ENCODE measurements around the gene PPP2R5C. TPM values are rescaled to one million over a fixed set of nuclear protein-coding genes. Genes with fewer than 3 reads are reported as not detected.

The PPP2R5C gene
- total RNA-seq, 1 experiment from 2014 or later: 80.3 TPM

DNA sequence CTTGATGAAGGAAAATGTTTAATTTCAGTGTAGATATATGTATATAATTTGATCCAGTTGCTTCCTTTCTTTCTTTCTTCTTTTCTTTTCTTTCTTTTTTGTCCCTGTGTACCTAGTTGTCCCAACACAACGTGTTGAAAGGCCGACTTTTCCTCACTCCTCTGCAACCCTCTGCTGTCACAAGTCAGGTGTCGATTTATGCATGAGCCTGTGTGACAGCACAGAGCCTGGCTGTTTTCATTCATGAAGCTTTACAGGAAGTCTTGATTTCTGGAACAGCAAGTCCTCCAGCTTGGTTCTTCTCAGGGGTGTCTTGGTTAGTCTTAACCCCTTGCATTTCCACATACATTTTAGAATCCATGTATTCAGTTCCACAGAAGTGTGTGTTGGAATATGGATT is 88.1 kb downstream of the PPP2R5C start:
- POLR2A ChIA-PET: no interaction called here
- intact Hi-C loops (cut with micrococcal nuclease; ENCODE audit: unreplicated experiment): no loop called here
- no peaks in the 10 kb centered on the region for H3K9me3 ChIP-seq (ENCODE audit: control insufficient read depth, insufficient read depth, low read depth, low read length)
- DNase-seq (ENCODE audit: low read depth, low spot score) (no peak), ATAC-seq (no peak)
- no TSS peak for BruUV-seq (replicated peaks)
- TF ChIP-seq POLR2AphosphoS5 (IDR thresholded peaks at IDR 0.05; ENCODE audit: low read depth, low read length) (no peak), SIN3A (IDR thresholded peaks at IDR 0.05; ENCODE audit: borderline replicate concordance, insufficient read depth, low read depth, low read length) (no peak), TCF7L2 (IDR thresholded peaks at IDR 0.05; ENCODE audit: low read depth, low read length) (no peak)
- TF ChIP-seq, protein P1, sequence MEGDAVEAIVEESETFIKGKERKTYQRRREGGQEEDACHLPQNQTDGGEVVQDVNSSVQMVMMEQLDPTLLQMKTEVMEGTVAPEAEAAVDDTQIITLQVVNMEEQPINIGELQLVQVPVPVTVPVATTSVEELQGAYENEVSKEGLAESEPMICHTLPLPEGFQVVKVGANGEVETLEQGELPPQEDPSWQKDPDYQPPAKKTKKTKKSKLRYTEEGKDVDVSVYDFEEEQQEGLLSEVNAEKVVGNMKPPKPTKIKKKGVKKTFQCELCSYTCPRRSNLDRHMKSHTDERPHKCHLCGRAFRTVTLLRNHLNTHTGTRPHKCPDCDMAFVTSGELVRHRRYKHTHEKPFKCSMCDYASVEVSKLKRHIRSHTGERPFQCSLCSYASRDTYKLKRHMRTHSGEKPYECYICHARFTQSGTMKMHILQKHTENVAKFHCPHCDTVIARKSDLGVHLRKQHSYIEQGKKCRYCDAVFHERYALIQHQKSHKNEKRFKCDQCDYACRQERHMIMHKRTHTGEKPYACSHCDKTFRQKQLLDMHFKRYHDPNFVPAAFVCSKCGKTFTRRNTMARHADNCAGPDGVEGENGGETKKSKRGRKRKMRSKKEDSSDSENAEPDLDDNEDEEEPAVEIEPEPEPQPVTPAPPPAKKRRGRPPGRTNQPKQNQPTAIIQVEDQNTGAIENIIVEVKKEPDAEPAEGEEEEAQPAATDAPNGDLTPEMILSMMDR (IDR thresholded peaks at IDR 0.05): no peak
- TF ChIP-seq, protein P2, sequence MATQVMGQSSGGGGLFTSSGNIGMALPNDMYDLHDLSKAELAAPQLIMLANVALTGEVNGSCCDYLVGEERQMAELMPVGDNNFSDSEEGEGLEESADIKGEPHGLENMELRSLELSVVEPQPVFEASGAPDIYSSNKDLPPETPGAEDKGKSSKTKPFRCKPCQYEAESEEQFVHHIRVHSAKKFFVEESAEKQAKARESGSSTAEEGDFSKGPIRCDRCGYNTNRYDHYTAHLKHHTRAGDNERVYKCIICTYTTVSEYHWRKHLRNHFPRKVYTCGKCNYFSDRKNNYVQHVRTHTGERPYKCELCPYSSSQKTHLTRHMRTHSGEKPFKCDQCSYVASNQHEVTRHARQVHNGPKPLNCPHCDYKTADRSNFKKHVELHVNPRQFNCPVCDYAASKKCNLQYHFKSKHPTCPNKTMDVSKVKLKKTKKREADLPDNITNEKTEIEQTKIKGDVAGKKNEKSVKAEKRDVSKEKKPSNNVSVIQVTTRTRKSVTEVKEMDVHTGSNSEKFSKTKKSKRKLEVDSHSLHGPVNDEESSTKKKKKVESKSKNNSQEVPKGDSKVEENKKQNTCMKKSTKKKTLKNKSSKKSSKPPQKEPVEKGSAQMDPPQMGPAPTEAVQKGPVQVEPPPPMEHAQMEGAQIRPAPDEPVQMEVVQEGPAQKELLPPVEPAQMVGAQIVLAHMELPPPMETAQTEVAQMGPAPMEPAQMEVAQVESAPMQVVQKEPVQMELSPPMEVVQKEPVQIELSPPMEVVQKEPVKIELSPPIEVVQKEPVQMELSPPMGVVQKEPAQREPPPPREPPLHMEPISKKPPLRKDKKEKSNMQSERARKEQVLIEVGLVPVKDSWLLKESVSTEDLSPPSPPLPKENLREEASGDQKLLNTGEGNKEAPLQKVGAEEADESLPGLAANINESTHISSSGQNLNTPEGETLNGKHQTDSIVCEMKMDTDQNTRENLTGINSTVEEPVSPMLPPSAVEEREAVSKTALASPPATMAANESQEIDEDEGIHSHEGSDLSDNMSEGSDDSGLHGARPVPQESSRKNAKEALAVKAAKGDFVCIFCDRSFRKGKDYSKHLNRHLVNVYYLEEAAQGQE (IDR thresholded peaks at IDR 0.05; ENCODE audit: insufficient read depth in 1 of 2, low read depth in 2 of 2, low read length in 1 of 2): no peak
- H3K36me3 ChIP-seq (ENCODE audit: control insufficient read depth, insufficient read depth, low read length): no peaks in the 10 kb centered on the region
- H3K4me3 ChIP-seq (ENCODE audit: low read depth in 2 of 2, low read length in 2 of 2): no peak overlapping the region
- no peaks in the 10 kb centered on the region for H3K27me3 ChIP-seq (ENCODE audit: control insufficient read depth, insufficient read depth, low read length)
- CTCF ChIA-PET: no interaction called here
- no peak overlapping the region for H3K27ac ChIP-seq (ENCODE audit: low read length)
- no peaks in the 10 kb centered on the region; the same call in 1 of the 2 replicates for H3K4me1 ChIP-seq (ENCODE audit: control insufficient read depth, insufficient read depth, low read length)
- in situ Hi-C loops (cut with HindIII; ENCODE audit: low pct_unique_long_range_greater_than_20kb, low sequenced_read_pairs): no loop called here

DNA sequence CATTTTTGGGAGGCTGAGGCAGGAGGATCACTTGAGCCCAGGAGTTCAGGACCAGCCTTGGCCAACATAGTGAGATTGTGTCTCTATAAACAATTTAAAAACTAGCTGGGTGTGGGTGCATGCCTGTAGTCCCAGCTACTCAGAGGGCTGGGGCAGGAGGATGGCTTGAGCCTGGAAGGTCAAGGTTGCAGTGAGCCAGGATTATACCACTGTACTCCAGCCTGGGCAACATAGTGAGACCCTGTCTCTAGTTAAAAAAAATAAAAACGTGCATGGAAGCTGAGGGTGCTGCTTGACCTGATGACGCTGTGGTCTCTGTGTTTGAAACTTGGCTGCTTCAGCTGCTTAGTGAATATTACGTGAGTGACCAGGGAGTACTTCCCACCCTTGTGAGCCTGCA is 89.7 kb downstream of the PPP2R5C start:
- CTCF ChIA-PET: no interaction called here
- DNase-seq (ENCODE audit: low read depth, low spot score) (no peak), ATAC-seq (no peak)
- H3K4me3 ChIP-seq (ENCODE audit: low read depth in 2 of 2, low read length in 2 of 2): no peak overlapping the region
- POLR2A ChIA-PET: interaction anchor here (0.5 kb wide), 1 partner anchor 82 kb away, joined by 7 read pairs; no protein-coding TSS in a partner anchor
- no peaks in the 10 kb centered on the region; the same call in 1 of the 2 replicates for H3K4me1 ChIP-seq (ENCODE audit: control insufficient read depth, insufficient read depth, low read length)
- no peaks in the 10 kb centered on the region for H3K27me3 ChIP-seq (ENCODE audit: control insufficient read depth, insufficient read depth, low read length)
- TF ChIP-seq, protein P2 (IDR thresholded peaks at IDR 0.05; ENCODE audit: insufficient read depth in 1 of 2, low read depth in 2 of 2, low read length in 1 of 2): no peak
- TF ChIP-seq POLR2AphosphoS5 (IDR thresholded peaks at IDR 0.05; ENCODE audit: low read depth, low read length) (no peak), TCF7L2 (IDR thresholded peaks at IDR 0.05; ENCODE audit: low read depth, low read length) (no peak), SIN3A (IDR thresholded peaks at IDR 0.05; ENCODE audit: borderline replicate concordance, insufficient read depth, low read depth, low read length) (no peak)
- TF ChIP-seq, protein P1 (IDR thresholded peaks at IDR 0.05): no peak
- no peaks in the 10 kb centered on the region for H3K36me3 ChIP-seq (ENCODE audit: control insufficient read depth, insufficient read depth, low read length)
- no peak overlapping the region for H3K27ac ChIP-seq (ENCODE audit: low read length)
- BruUV-seq (replicated peaks): no TSS peak
- intact Hi-C loops (cut with micrococcal nuclease; ENCODE audit: unreplicated experiment) (no loop called here), in situ Hi-C loops (cut with HindIII; ENCODE audit: low pct_unique_long_range_greater_than_20kb, low sequenced_read_pairs) (no loop called here)
- H3K9me3 ChIP-seq (ENCODE audit: control insufficient read depth, insufficient read depth, low read depth, low read length): no peaks in the 10 kb centered on the region
